Measurements from ENCODE around the gene VAPA. TPM values are rescaled to one million over a fixed set of nuclear protein-coding genes. Genes with fewer than 3 reads are reported as not detected.

VAPA gene
- total RNA-seq, 2 experiments from 2014 or later = 162 to 177 TPM

GRCh38 chr18:9949861-9950260 is 36.0 kb downstream of the VAPA start:
- Histone ChIP-seq H3K4me1 (ENCODE audit: insufficient read depth, low read length) (no peaks in the 10 kb centered on the region), H3K9me3 (ENCODE audit: control insufficient read depth in 1 of 2, insufficient read depth in 1 of 2, low read length in 2 of 2) (no peaks in the 10 kb centered on the region), H3K36me3 (ENCODE audit: insufficient read depth, low read length) (peaks cover 64% of the 10 kb centered on the region), H3K4me3 (ENCODE audit: low read length) (no peak overlapping the region), H3K27me3 (ENCODE audit: control insufficient read depth in 1 of 2, insufficient read depth in 2 of 2, low read length in 2 of 2) (no peaks in the 10 kb centered on the region), H3K27ac (ENCODE audit: low read depth in 1 of 2, low read length in 2 of 2) (no peak overlapping the region)
- ChIA-PET POLR2A (interaction anchor here (1.4 kb wide), 1 partner anchor 35 kb away, joined by 8 read pairs; no protein-coding TSS in a partner anchor), CTCF (interaction anchor here (1.1 kb wide), 1 partner anchor 11 kb away, joined by 3 read pairs; no protein-coding TSS in a partner anchor)
- Mint-ChIP-seq H3K27me3 (no peaks in the 10 kb centered on the region), H3K4me1 (ENCODE audit: low read depth) (peaks cover 15% of the 10 kb centered on the region), H3K4me3 (no peak overlapping the region), H3K9me3 (no peaks in the 10 kb centered on the region), H3K36me3 (ENCODE audit: low read depth) (peaks cover 94% of the 10 kb centered on the region), H3K27ac (no peak overlapping the region)
- ATAC-seq (ENCODE audit: poor library complexity) (no peak), DNase-seq (no peak)
- TF ChIP-seq CTCF (IDR thresholded peaks at IDR 0.05) = no peak
- intact Hi-C loops (cut with DNase I, micrococcal nuclease) = loop anchor here (2.0 to 5.0 kb wide), 2 partner anchors 33 to 35 kb away; partner anchors contain the start of gene VAPA (in 1 of the 2)

- peaks cover 65% of the 10 kb centered on the region for H3K36me3 ChIP-seq (ENCODE audit: insufficient read depth, low read length)
- H3K9me3 ChIP-seq (ENCODE audit: control insufficient read depth in 1 of 2, insufficient read depth in 1 of 2, low read length in 2 of 2) = no peaks in the 10 kb centered on the region
- no peaks in the 10 kb centered on the region for H3K4me1 ChIP-seq (ENCODE audit: insufficient read depth, low read length)
- Mint-ChIP-seq H3K27me3 (no peaks in the 10 kb centered on the region), H3K36me3 (ENCODE audit: low read depth) (peaks cover 91% of the 10 kb centered on the region), H3K4me3 (no peak overlapping the region), H3K27ac (no peak overlapping the region), H3K4me1 (ENCODE audit: low read depth) (peaks cover 15% of the 10 kb centered on the region), H3K9me3 (no peaks in the 10 kb centered on the region)
- no peak for ATAC-seq (ENCODE audit: poor library complexity)
- CTCF ChIA-PET = interaction anchor here (0.6 to 1.1 kb wide), 2 partner anchors 9 to 12 kb away, joined by 3 read pairs; no protein-coding TSS in a partner anchor
- TF ChIP-seq CTCF (IDR thresholded peaks at IDR 0.05) = no peak
- no peak overlapping the region for H3K4me3 ChIP-seq (ENCODE audit: low read length)
- H3K27ac ChIP-seq (ENCODE audit: low read depth in 1 of 2, low read length in 2 of 2) = no peak overlapping the region
- POLR2A ChIA-PET = interaction anchor here (1.4 kb wide), 1 partner anchor 36 kb away, joined by 8 read pairs; no protein-coding TSS in a partner anchor
- intact Hi-C loops (cut with DNase I, micrococcal nuclease) = loop anchor here (2.0 to 5.0 kb wide), 2 partner anchors 33 to 36 kb away; partner anchors contain the start of gene VAPA (in 1 of the 2)
- H3K27me3 ChIP-seq (ENCODE audit: control insufficient read depth in 1 of 2, insufficient read depth in 2 of 2, low read length in 2 of 2) = no peaks in the 10 kb centered on the region
- DNase-seq = no peak
Measured at GRCh38 chr18:9950289-9951016, 36.6 kb downstream of the VAPA start.

GRCh38 chr18:9951022-9951859 is 37.4 kb downstream of the VAPA start:
- DNase-seq (peak in 4 of 14 experiments; percentile 14 to 56 (median 32)), ATAC-seq (ENCODE audit: poor library complexity) (peak; percentile 48)
- Mint-ChIP-seq H3K4me1 (ENCODE audit: low read depth) (peaks cover 15% of the 10 kb centered on the region), H3K27me3 (no peaks in the 10 kb centered on the region), H3K4me3 (no peak overlapping the region), H3K36me3 (ENCODE audit: low read depth) (peaks cover 90% of the 10 kb centered on the region), H3K9me3 (no peaks in the 10 kb centered on the region), H3K27ac (no peak overlapping the region)
- peak; percentile 36 for TF ChIP-seq CTCF (IDR thresholded peaks at IDR 0.05)
- CTCF ChIA-PET = interaction anchor here (0.6 kb wide), 1 partner anchor 9 kb away, joined by 3 read pairs; no protein-coding TSS in a partner anchor
- no peak overlapping the region for H3K27ac ChIP-seq (ENCODE audit: low read depth in 1 of 2, low read length in 2 of 2)
- intact Hi-C loops (cut with DNase I, micrococcal nuclease) = loop anchor here (2.0 to 5.0 kb wide), 2 partner anchors 34 to 36 kb away; partner anchors contain the start of gene VAPA (in 1 of the 2)
- POLR2A ChIA-PET = interaction anchor here (1.4 kb wide), 1 partner anchor 36 kb away, joined by 8 read pairs; no protein-coding TSS in a partner anchor
- H3K4me1 ChIP-seq (ENCODE audit: insufficient read depth, low read length) = no peaks in the 10 kb centered on the region
- peaks cover 64% of the 10 kb centered on the region for H3K36me3 ChIP-seq (ENCODE audit: insufficient read depth, low read length)
- no peak overlapping the region for H3K4me3 ChIP-seq (ENCODE audit: low read length)
- no peaks in the 10 kb centered on the region for H3K9me3 ChIP-seq (ENCODE audit: control insufficient read depth in 1 of 2, insufficient read depth in 1 of 2, low read length in 2 of 2)
- no peaks in the 10 kb centered on the region for H3K27me3 ChIP-seq (ENCODE audit: control insufficient read depth in 1 of 2, insufficient read depth in 2 of 2, low read length in 2 of 2)
